ENCODE results near the gene BPIFB3. TPM values are rescaled to one million over a fixed set of nuclear protein-coding genes. Genes with fewer than 3 reads are reported as not detected.

Gene BPIFB3
- total and polyA plus RNA-seq, 2 experiments from 2014 or later: not detected

- Histone ChIP-seq H3K4me1 (ENCODE audit: insufficient read depth) (no peaks in the 10 kb centered on the region), H3K9me2 (replicated peaks; ENCODE audit: insufficient read depth) (no peaks in the 10 kb centered on the region), H3K27me3 (peaks cover 27% of the 10 kb centered on the region), H2AFZ (no peak overlapping the region), H3K79me2 (no peaks in the 10 kb centered on the region), H3K27ac (no peak overlapping the region), H3K4me3 (no peak overlapping the region), H3K36me3 (replicated peaks; ENCODE audit: insufficient read depth, low read depth) (no peaks in the 10 kb centered on the region), H3K9me3 (ENCODE audit: low read depth) (no peaks in the 10 kb centered on the region), H3K4me2 (no peak overlapping the region), H4K20me1 (ENCODE audit: insufficient read depth, poor library complexity, severe bottlenecking) (no peaks in the 10 kb centered on the region)
- 93% methylated on average over 23 of the region's 23 CpGs for WGBS (ENCODE audit: low lambda C conversion rate, missing lambda C conversion rate)
- DNase-seq (ENCODE audit: low spot score): no peak
- TF ChIP-seq CTCF (IDR thresholded peaks at IDR 0.05; ENCODE audit: poor library complexity): no peak
- TF ChIP-seq EZH2phosphoT487 (IDR thresholded peaks at IDR 0.05; ENCODE audit: low read depth, severe bottlenecking, unreplicated experiment): no peak
- TF ChIP-seq EZH2 (IDR thresholded peaks at IDR 0.05; ENCODE audit: borderline replicate concordance): no peak
These were observed 34.0 kb upstream of the BPIFB3 start for GRCh38 chr20:33019465-33020277.

- Histone ChIP-seq H3K4me2 (no peak overlapping the region), H3K27me3 (peaks cover 21% of the 10 kb centered on the region), H3K4me3 (no peak overlapping the region), H3K9me3 (ENCODE audit: low read depth) (no peaks in the 10 kb centered on the region), H3K36me3 (replicated peaks; ENCODE audit: insufficient read depth, low read depth) (no peaks in the 10 kb centered on the region), H4K20me1 (ENCODE audit: insufficient read depth, poor library complexity, severe bottlenecking) (no peaks in the 10 kb centered on the region), H3K4me1 (ENCODE audit: insufficient read depth) (no peaks in the 10 kb centered on the region), H2AFZ (no peak overlapping the region), H3K79me2 (no peaks in the 10 kb centered on the region), H3K27ac (no peak overlapping the region), H3K9me2 (replicated peaks; ENCODE audit: insufficient read depth) (no peaks in the 10 kb centered on the region)
- no peak for DNase-seq (ENCODE audit: low spot score)
- TF ChIP-seq CTCF (IDR thresholded peaks at IDR 0.05; ENCODE audit: poor library complexity) (no peak), EZH2phosphoT487 (IDR thresholded peaks at IDR 0.05; ENCODE audit: low read depth, severe bottlenecking, unreplicated experiment) (no peak), EZH2 (IDR thresholded peaks at IDR 0.05; ENCODE audit: borderline replicate concordance) (no peak)
- 91% methylated on average over 18 of the region's 18 CpGs for WGBS (ENCODE audit: low lambda C conversion rate, missing lambda C conversion rate)
These were observed 33.2 kb upstream of the BPIFB3 start for GRCh38 chr20:33020278-33021161.

- Histone ChIP-seq H3K9me2 (replicated peaks; ENCODE audit: insufficient read depth) (no peaks in the 10 kb centered on the region), H3K27me3 (peaks cover 9% of the 10 kb centered on the region), H2AFZ (no peak overlapping the region), H3K9me3 (ENCODE audit: low read depth) (no peaks in the 10 kb centered on the region), H3K79me2 (no peaks in the 10 kb centered on the region), H3K4me2 (no peak overlapping the region), H3K36me3 (replicated peaks; ENCODE audit: insufficient read depth, low read depth) (no peaks in the 10 kb centered on the region), H3K27ac (no peak overlapping the region), H3K4me1 (ENCODE audit: insufficient read depth) (no peaks in the 10 kb centered on the region), H3K4me3 (no peak overlapping the region), H4K20me1 (ENCODE audit: insufficient read depth, poor library complexity, severe bottlenecking) (no peaks in the 10 kb centered on the region)
- DNase-seq (ENCODE audit: low spot score): no peak
- TF ChIP-seq CTCF (IDR thresholded peaks at IDR 0.05; ENCODE audit: poor library complexity) (no peak), EZH2 (IDR thresholded peaks at IDR 0.05; ENCODE audit: borderline replicate concordance) (no peak), EZH2phosphoT487 (IDR thresholded peaks at IDR 0.05; ENCODE audit: low read depth, severe bottlenecking, unreplicated experiment) (no peak)
- WGBS (ENCODE audit: low lambda C conversion rate, missing lambda C conversion rate): 85% methylated on average over 3 of the region's 3 CpGs
These were observed 31.8 kb upstream of the BPIFB3 start for GRCh38 chr20:33021879-33022278.
